ENCODE results near the gene SLC25A41. TPM values are rescaled to one million over a fixed set of nuclear protein-coding genes. Genes with fewer than 3 reads are reported as not detected.

The SLC25A41 gene
- total and polyA plus RNA-seq, 2 of the 8 experiments (the other 6 are each of a cell fraction or from before 2014, with no cell fraction given) = 0.50 TPM; not detected in 1

DNA sequence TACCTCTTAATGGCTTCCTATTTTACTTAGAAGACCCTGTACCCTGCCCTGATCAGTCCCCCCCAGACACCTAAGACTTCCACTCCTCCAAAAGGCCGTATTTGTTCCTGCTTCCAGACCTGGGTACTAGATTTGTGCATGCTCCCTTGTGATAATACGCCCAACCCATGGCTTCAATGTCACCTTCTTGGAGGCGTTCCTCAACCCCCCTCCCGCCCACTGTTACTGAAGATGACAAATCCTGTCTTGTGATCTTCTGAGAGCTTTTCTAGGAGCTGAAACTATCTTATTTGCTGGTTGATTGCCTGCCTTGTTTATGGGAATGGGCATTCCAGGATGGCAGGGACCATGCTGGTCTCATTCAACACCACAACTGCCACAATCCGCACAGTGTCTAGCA lies 16.6 kb upstream of the SLC25A41 start:
- no peak overlapping the region for H2BK120ac ChIP-seq (replicated peaks; ENCODE audit: low read depth, low read length)
- H3K4me1 ChIP-seq (replicated peaks in 1 of 4; ENCODE audit: control insufficient read depth in 3 of 4, insufficient read depth in 4 of 4, low read length in 3 of 4) = no peaks in the 10 kb centered on the region
- CTCF ChIA-PET (ENCODE audit: partially characterized antibody) = interaction anchor here (0.7 to 1.5 kb wide), 2 partner anchors 12 to 15 kb away, joined by 3 read pairs; no protein-coding TSS in a partner anchor
- TF ChIP-seq KDM1A (IDR thresholded peaks at IDR 0.05; ENCODE audit: borderline replicate concordance, low read length) (no peak), HDAC2 (IDR thresholded peaks at IDR 0.05; ENCODE audit: borderline replicate concordance in 1 of 2, low read depth in 2 of 2, low read length in 2 of 2) (no peak)
- H3K9ac ChIP-seq (replicated peaks in 1 of 4; ENCODE audit: extremely low read depth in 1 of 4, low read depth in 3 of 4, low read length in 3 of 4) = no peak overlapping the region
- FAIRE-seq (no peak), DNase-seq (ENCODE audit: low read depth in 1 of 2, low spot score in 2 of 2) (no peak)
- H3K14ac ChIP-seq (ENCODE audit: insufficient read length) = no peak overlapping the region
- no peak overlapping the region for H4K91ac ChIP-seq (replicated peaks; ENCODE audit: insufficient read length, low read length)
- H3K4ac ChIP-seq (replicated peaks; ENCODE audit: insufficient read length, low read depth, low read length) = no peak overlapping the region
- H4K20me1 ChIP-seq (replicated peaks in 1 of 2; ENCODE audit: control insufficient read depth in 1 of 2, insufficient read depth in 2 of 2, low read length in 2 of 2) = no peaks in the 10 kb centered on the region
- 96% methylated on average over 5 of the region's 5 CpGs; no CpG with 5 or more reads in 1 of the 2 experiments for WGBS, 2 experiments (ENCODE audit: extremely low coverage in 1 of 2, insufficient coverage in 1 of 2, insufficient read length in 1 of 2, insufficient replicate concordance in 2 of 2, low coverage in 1 of 2, low lambda C conversion rate in 2 of 2, missing lambda C conversion rate in 1 of 2)
- no peak overlapping the region for H3K23ac ChIP-seq (ENCODE audit: insufficient read length)
- H2BK5ac ChIP-seq (ENCODE audit: low read depth, low read length) = no peak overlapping the region
- no peak overlapping the region for H2BK20ac ChIP-seq (ENCODE audit: low read length)
- no peaks in the 10 kb centered on the region for H3K27me3 ChIP-seq (replicated peaks in 1 of 4; ENCODE audit: control insufficient read depth in 3 of 4, extremely low read depth in 1 of 4, insufficient read depth in 3 of 4, low read length in 3 of 4)
- H3K4me3 ChIP-seq (ENCODE audit: extremely low read depth in 1 of 4, insufficient read depth in 2 of 4, low read depth in 3 of 4, low read length in 4 of 4) = no peak overlapping the region
- H2BK15ac ChIP-seq (ENCODE audit: low read length) = no peak overlapping the region
- H3K56ac ChIP-seq (replicated peaks; ENCODE audit: insufficient read length, low read depth, low read length) = no peak overlapping the region
- no peaks in the 10 kb centered on the region for H3K79me2 ChIP-seq (ENCODE audit: control insufficient read depth in 1 of 2, insufficient read depth in 2 of 2, low read length in 2 of 2)
- H3K4me2 ChIP-seq (ENCODE audit: insufficient read depth in 1 of 2, low read depth in 2 of 2, low read length in 2 of 2) = no peak overlapping the region
- H3K23me2 ChIP-seq (ENCODE audit: low read depth, low read length) = no peaks in the 10 kb centered on the region
- peaks cover 0 to 8% of the 10 kb centered on the region in 2 experiments; a peak in 1 of 4 replicates for H3K9me3 ChIP-seq (ENCODE audit: insufficient read depth in 2 of 2, low read depth in 1 of 2, low read length in 1 of 2)
- no peak overlapping the region for H2AFZ ChIP-seq (ENCODE audit: low read length)
- H4K5ac ChIP-seq (ENCODE audit: insufficient read length, low read depth, low read length) = no peak overlapping the region
- no peak overlapping the region for H2BK12ac ChIP-seq (ENCODE audit: low read depth, low read length)
- no peak overlapping the region for H4K8ac ChIP-seq (ENCODE audit: extremely low read depth, insufficient read depth, low read length)
- H3K18ac ChIP-seq (ENCODE audit: extremely low read depth, low read length) = no peak overlapping the region
- no peak overlapping the region for H2AK5ac ChIP-seq (ENCODE audit: low read depth, low read length)
- no peak overlapping the region for H3K27ac ChIP-seq (ENCODE audit: low read depth, low read length)
- no peaks in the 10 kb centered on the region for H3K79me1 ChIP-seq (ENCODE audit: low read depth, low read length)
- H3K36me3 ChIP-seq (ENCODE audit: control insufficient read depth in 2 of 4, insufficient read depth in 4 of 4, low read length in 3 of 4) = peaks cover 5 to 24% (median 9%) of the 10 kb centered on the region in 4 experiments; a peak in 6 of 8 replicates
- POLR2A ChIA-PET (ENCODE audit: partially characterized antibody) = no interaction called here

All from H1 (cell line).